ENCODE measurements around the gene ESPN. TPM values are rescaled to one million over a fixed set of nuclear protein-coding genes. Genes with fewer than 3 reads are reported as not detected.

ESPN gene
- total RNA-seq, 2 experiments from 2014 or later: 0.83 to 0.99 TPM

DNA sequence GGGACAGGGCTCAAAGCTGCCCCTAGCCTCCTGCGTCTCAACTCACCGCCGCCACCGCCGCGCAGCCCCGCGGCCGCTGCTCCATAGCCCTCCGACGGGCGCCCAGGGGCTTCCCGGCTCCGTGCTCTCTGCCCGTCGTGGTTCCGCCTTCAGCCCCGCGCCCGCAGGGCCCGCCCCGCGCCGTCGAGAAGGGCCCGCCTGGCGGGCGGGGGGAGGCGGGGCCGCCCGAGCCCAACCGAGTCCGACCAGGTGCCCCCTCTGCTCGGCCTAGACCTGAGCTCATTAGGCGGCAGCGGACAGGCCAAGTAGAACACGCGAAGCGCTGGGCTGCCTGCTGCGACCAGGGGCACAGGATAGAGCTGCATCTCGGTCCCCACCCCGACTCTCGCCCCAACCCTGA lies 41.4 kb downstream of the ESPN start, which contains the start of gene TNFRSF25:
Gene TNFRSF25 (minus strand): TSS at position 151 of the 400 bp plus-strand sequence. CDS start 66 bp downstream, at position 85.
- Mint-ChIP-seq H3K4me1 (ENCODE audit: low read depth) (peaks cover 31% of the 10 kb centered on the region), H3K9me3 (no peaks in the 10 kb centered on the region), H3K4me3 (peak within 1 kb of the TSS; percentile 92), H3K27me3 (no peaks in the 10 kb centered on the region), H3K27ac (peak within 1 kb of the TSS; percentile 86), H3K36me3 (ENCODE audit: low read depth) (peaks cover 25% of the 10 kb centered on the region)
- ATAC-seq (peak; percentile 65), DNase-seq (peak; percentile 57)
- intact Hi-C loops (cut with micrococcal nuclease): no loop called here
- TF ChIP-seq, protein P1, sequence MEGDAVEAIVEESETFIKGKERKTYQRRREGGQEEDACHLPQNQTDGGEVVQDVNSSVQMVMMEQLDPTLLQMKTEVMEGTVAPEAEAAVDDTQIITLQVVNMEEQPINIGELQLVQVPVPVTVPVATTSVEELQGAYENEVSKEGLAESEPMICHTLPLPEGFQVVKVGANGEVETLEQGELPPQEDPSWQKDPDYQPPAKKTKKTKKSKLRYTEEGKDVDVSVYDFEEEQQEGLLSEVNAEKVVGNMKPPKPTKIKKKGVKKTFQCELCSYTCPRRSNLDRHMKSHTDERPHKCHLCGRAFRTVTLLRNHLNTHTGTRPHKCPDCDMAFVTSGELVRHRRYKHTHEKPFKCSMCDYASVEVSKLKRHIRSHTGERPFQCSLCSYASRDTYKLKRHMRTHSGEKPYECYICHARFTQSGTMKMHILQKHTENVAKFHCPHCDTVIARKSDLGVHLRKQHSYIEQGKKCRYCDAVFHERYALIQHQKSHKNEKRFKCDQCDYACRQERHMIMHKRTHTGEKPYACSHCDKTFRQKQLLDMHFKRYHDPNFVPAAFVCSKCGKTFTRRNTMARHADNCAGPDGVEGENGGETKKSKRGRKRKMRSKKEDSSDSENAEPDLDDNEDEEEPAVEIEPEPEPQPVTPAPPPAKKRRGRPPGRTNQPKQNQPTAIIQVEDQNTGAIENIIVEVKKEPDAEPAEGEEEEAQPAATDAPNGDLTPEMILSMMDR (IDR thresholded peaks at IDR 0.05): no peak
- ChIA-PET POLR2A (interaction anchor here (1.0 kb wide), 1 partner anchor 219 kb away, joined by 3 read pairs; no protein-coding TSS in a partner anchor), CTCF (interaction anchor here (0.9 to 3.9 kb wide), 7 partner anchors 11 to 181 kb away, joined by 3 to 38 read pairs (median 4); no protein-coding TSS in a partner anchor)

DNA sequence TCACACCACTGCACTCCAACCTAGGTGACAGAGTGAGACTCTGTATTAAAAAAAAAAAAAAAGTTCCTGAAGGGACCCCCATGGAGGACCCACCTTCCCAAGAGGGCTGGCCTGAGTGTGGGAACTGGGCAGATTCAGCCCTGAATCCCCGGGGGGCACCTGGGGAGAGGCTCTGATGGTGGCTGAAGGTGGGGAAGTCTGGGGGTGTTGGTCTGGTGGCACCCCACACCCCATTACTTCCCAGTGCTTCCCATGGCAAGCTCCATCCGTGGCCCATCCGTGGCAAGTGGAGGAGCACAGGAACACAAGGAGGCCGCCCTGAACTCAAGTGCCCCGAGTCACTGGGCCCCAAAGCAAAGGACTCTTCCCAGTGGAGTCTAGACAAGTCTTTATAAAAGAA lies 42.2 kb downstream of the ESPN start:
- CTCF ChIA-PET: interaction anchor here (0.9 to 3.9 kb wide), 8 partner anchors 10 to 180 kb away, joined by 3 to 38 read pairs (median 4); no protein-coding TSS in a partner anchor
- TF ChIP-seq, protein P1 (IDR thresholded peaks at IDR 0.05): no peak
- intact Hi-C loops (cut with micrococcal nuclease): no loop called here
- Mint-ChIP-seq H3K36me3 (ENCODE audit: low read depth) (peaks cover 21% of the 10 kb centered on the region), H3K27me3 (no peaks in the 10 kb centered on the region), H3K4me3 (peak overlapping the region; percentile 92), H3K4me1 (ENCODE audit: low read depth) (peaks cover 24% of the 10 kb centered on the region), H3K9me3 (no peaks in the 10 kb centered on the region), H3K27ac (peak overlapping the region; percentile 75)
- POLR2A ChIA-PET: interaction anchor here (0.6 to 1.0 kb wide), 4 partner anchors 20 to 220 kb away, joined by 3 to 4 read pairs (median 3); no protein-coding TSS in a partner anchor
- ATAC-seq (no peak), DNase-seq (no peak)

DNA sequence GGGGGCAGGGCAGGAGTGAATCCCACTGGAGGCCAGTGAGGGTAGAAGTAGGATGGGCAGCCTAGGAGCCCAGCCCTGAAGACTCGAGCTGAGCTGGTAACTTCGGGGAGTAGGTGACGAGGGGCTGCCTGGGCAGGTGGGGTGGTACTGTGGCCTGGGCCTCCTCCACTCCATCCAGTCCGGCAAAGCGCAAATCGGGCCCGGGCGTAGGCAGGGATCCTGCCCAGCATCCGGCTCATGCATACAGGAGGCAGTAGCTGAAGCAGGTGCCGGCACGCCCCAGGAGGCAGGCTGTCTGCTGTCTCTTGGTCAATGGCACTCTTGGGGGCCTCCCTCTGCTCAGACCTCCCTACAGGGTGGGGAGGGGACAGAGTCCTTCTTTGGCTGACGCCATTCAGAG lies 42.6 kb downstream of the ESPN start:
- Mint-ChIP-seq H3K36me3 (ENCODE audit: low read depth) (peaks cover 19% of the 10 kb centered on the region), H3K9me3 (no peaks in the 10 kb centered on the region), H3K27me3 (no peaks in the 10 kb centered on the region), H3K27ac (no peak overlapping the region), H3K4me3 (no peak overlapping the region), H3K4me1 (ENCODE audit: low read depth) (peaks cover 19% of the 10 kb centered on the region)
- DNase-seq (no peak), ATAC-seq (no peak)
- CTCF ChIA-PET: interaction anchor here (1.1 to 3.9 kb wide), 6 partner anchors 9 to 44 kb away, joined by 3 to 38 read pairs (median 5); no protein-coding TSS in a partner anchor
- intact Hi-C loops (cut with micrococcal nuclease): no loop called here
- TF ChIP-seq, protein P1 (IDR thresholded peaks at IDR 0.05): no peak
- POLR2A ChIA-PET: interaction anchor here (1.0 kb wide), 2 partner anchors 39 to 136 kb away, joined by 3 to 4 read pairs; no protein-coding TSS in a partner anchor

DNA sequence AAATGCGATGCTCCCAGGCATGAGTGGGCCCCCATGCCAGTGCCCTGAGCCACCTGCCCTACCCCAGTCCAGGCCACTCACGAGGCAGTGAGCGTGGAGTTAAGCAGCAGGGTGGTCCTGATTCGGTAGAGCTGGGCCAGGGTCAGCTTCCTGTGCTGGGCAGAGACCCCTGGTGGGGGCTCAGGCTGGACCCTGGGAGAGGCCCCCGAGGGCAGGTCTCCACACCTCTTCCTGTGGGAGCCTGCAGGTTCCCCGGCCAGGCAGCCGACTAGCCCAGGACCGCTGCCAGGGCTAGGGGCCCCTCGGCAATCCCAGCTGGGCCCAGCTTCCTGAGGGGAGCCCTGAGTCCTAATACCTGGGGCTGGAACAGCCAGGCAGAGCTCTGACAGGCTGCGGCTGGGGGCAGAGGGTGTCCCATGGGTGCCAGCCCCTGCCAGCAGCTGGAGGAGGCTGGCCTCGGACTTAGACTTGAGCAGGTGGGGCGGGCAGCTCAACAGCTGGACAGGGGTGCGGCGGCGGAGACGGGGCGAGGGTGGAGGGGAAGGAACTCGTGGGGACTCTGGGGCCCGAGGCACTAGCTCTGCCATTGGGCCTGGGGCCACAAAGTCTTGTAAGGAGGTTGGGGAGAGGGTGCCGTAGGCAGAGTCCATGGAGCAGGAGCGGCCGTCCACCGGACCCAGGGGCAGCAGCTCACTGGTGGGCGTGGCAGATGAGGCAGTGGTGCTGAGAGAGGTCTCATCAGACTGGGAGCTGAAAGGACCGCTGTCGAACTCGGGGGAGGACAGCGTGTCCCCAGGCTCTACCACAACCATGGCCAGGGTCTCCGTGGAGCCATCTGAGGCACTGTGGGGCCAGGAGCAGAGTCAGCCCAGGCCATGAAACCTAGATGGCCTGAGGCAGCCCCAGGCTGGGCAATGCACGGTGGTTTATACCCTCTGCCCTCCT lies 43.4 kb downstream of the ESPN start:
- TF ChIP-seq, protein P1 (IDR thresholded peaks at IDR 0.05): no peak
- no peak overlapping the region for H3K4me3 Mint-ChIP-seq
- no peak for ATAC-seq
- no peaks in the 10 kb centered on the region for H3K9me3 Mint-ChIP-seq
- ChIA-PET CTCF (interaction anchor here (0.8 to 3.9 kb wide), 5 partner anchors 9 to 27 kb away, joined by 3 to 38 read pairs (median 4); no protein-coding TSS in a partner anchor), POLR2A (no interaction called here)
- H3K27me3 Mint-ChIP-seq: no peaks in the 10 kb centered on the region
- intact Hi-C loops (cut with micrococcal nuclease): no loop called here
- peaks cover 11% of the 10 kb centered on the region for H3K36me3 Mint-ChIP-seq (ENCODE audit: low read depth)
- peaks cover 11% of the 10 kb centered on the region for H3K4me1 Mint-ChIP-seq (ENCODE audit: low read depth)
- DNase-seq: no peak
- H3K27ac Mint-ChIP-seq: no peak overlapping the region
